Activated CD8-positive, alpha-beta memory T cell treated with anti-CD3 and anti-CD28 coated beads for 4 hours (primary cell): Measurements from ENCODE around the gene KIR2DL4.
A peak's percentile ranks its signal among the peaks of the same experiment; 100 is the strongest.
"Not testable (repeated sequence)": the region's sequence is repeated elsewhere in the genome, so short reads cannot be mapped to it uniquely, and the experiment has no call there.

Source experiments
- DNase-seq, 2 donors: peaks; one replicate each; pipeline ENCODE4 v3.0.0-alpha.2; 2020; ENCODE audit warnings: low read depth in 2 of 2

Gene KIR2DL4

DNA sequence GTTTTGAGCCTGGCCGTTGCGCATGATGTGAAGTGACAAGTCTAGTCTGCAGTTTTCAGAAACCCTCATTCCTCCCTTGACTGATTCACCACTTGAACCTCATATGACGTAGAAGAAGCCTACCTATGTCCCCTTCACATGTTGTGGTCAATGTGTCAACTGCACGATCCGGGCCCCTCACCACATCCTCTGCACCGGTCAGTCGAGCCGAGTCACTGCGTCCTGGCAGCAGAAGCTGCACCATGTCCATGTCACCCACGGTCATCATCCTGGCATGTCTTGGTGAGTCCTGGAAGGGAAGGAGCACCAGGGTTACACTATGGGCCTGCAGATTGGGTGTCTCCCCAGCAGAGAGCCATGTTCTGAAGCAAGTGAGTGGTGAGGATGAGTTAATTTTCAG is at the start of gene KIR2DL4:
TSS of gene KIR2DL4 (plus strand) at position 201 of the 400 bp plus-strand sequence. CDS start at position 243, 42 bp downstream.
- peak; percentile 13 for DNase-seq

DNA sequence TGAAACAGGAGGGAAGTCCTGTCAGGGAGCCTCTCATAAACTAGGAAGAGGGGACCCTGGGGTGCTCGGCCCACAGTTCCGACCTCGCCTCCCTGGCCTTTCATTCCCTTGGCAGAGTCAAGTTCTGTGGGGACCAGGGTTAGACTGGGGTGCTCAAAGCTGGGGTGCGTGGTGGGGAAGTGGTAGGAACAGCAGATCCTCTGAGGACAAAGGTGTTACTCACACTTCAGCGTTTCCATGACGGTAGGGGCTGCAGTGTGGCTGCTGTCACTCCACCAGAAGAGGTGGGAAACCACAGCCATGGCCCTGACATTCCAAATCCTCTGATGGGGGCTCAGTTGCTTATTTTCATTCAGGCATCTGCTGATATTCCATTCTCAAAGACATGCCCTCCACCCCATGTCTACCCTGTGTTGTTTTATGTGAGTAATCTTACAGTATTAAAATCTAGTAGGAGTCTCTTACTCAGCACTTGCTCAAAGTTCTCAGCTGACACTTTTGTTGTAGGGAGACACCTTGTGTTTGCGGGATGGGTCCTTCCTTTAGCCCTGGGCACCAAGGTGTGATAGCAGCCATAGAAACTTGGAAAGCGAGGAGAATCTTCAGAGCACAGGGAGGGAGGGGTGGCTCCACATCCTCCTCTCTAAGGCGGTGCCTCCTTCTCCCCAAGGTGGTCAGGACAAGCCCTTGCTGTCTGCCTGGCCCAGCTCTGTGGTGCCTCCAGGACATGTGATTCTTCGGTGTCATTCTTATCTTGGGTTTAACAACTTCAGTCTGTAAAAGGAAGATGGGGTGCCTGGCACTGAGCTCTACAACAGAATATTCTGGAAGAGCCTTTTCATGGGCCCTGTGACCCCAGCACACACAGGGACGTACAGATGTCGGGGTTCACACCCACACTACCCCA is 47.0 kb upstream of the KIR2DL4 start:
- DNase-seq, result peak in 1 of 2 donors; percentile 5

DNA sequence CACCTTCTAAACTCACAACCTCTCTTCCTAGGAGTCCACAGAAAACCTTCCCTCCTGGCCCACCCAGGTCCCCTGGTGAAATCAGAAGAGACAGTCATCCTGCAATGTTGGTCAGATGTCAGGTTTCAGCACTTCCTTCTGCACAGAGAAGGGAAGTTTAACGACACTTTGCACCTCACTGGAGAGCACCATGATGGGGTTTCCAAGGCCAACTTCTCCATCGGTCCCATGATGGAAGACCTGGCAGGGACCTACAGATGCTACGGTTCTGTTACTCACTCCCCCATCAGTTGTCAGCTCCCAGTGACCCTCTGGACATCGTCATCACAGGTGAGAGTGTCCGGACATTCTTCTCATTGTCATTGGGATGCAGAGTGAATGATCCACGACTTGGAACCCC is 44.8 kb upstream of the KIR2DL4 start:
- not testable (repeated sequence) for DNase-seq

DNA sequence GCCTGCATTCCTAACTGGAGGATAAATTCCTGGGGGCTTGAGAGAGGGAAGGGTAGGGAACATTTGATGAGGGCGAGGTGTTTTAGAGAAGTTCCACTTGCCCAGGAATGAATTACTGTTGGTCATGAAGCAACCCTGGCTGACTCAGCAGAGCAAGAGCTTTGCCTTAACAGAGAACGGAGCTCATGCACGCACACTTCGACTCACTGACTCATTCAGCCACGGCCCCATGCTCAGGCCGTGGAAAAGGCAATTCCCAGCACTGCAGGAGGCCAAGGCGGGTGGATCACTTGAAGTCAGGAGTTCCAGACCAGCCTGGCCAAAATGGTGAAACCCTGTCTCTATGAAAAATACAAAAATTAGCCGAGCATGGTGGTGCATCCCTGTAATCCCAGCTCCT is 39.2 kb upstream of the KIR2DL4 start:
- DNase-seq, result not testable (repeated sequence)

DNA sequence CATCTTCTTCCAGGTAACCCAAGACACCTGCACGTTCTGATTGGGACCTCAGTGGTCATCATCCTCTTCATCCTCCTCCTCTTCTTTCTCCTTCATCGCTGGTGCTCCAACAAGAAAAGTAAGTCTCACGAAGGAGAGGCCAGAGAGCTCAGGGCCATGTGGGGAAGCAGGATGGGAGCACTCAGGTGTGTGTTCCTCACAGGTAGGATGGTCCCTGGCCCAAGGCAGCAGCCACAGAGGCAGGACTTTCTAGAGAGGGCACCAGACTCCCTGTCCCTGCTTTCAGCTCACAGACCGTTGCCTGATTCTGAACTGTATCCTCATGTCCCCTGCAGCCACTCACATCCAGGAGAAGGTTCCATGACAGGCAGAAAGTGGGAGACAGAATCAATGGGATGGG is 36.9 kb upstream of the KIR2DL4 start:
- DNase-seq, result not testable (repeated sequence)

DNA sequence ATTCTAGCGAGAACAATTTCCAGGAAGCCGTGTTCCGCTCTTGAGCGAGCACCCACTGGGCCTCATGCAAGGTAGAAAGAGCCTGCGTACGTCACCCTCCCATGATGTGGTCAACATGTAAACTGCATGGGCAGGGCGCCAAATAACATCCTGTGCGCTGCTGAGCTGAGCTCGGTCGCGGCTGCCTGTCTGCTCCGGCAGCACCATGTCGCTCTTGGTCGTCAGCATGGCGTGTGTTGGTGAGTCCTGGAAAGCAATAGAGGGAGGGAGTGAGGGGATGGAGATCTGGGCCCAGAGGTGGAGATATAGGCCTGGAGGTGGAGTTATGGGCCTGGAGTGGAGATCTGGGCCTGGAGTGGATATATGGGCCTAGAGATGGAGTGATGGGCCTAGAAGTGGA is 33.8 kb upstream of the KIR2DL4 start, which contains the start of gene KIR2DL1:
TSS of gene KIR2DL1 (plus strand) at position 148 of the 400 bp plus-strand sequence. CDS start at position 206, 58 bp downstream.
- DNase-seq, result not testable (repeated sequence)

DNA sequence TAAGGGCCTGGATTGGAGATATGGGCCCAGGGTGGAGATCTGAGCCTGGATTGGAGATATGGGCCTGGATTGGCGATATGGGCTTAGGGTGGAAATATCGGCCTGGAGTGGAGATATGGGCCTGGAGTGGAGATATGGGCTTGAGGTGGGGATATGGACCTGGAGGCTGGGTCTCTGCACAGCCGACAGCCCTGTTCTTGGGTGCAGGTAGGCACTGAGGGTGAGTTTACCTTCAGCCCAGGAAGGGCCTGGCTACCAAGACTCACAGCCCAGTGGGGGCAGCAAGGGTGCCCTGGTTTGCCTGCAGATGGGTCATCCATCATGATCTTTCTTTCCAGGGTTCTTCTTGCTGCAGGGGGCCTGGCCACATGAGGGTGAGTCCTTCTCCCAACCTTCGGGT is 32.9 kb upstream of the KIR2DL4 start:
- DNase-seq, result not testable (repeated sequence)

DNA sequence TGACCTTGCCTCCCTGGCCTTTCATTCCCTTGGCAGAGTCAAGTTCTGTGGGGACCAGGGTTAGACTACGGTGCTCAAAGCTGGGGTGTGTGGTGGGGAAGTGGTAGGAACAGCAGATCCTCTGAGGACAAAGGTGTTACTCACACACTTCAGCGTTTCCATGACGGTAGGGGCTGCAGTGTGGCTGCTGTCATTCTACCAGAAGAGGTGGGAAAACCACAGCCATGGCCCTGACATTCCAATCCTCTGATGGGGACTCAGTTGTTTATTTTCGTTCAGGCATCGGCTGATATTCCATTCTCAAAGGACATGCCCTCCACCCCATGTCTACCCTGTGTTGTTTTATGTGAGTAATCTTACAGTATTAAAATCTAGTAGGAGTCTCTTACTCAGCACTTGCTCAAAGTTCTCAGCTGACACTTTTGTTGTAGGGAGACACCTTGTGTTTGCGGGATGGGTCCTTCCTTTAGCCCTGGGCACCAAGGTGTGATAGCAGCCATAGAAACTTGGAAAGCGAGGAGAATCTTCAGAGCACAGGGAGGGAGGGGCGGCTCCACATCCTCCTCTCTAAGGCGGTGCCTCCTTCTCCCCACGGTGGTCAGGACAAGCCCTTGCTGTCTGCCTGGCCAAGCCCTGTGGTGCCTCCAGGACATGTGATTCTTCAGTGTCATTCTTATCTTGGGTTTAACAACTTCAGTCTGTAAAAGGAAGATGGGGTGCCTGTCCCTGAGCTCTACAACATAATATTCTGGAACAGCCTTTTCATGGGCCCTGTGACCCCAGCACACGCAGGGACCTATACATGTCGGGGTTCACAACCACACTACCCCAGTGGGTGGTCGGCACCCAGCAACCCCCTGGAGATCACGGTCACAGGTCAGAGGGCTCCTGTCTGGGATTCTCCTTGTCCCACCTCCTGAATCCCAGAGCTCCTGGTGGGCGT is 32.1 kb upstream of the KIR2DL4 start:
- DNase-seq, result not testable (repeated sequence)

DNA sequence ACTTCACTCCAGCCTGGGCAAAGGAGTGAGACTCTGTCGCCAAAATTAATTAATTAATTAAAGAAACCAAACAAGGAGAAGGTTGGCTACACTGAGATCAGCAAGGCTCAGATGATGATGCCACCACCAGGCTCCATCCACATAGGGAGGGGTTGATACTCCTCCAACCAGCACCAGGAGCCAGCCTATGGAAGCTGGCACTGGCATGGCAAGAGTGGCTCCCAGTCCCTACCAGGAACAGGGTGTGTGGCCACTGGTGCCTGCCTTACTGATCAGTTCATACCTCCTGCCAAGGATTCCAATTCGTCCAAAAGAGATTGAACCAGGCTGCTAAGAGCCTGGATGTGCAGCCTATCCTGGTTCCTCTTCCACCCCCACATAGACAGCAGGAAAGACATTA is 30.7 kb upstream of the KIR2DL4 start:
- DNase-seq, result not testable (repeated sequence)

DNA sequence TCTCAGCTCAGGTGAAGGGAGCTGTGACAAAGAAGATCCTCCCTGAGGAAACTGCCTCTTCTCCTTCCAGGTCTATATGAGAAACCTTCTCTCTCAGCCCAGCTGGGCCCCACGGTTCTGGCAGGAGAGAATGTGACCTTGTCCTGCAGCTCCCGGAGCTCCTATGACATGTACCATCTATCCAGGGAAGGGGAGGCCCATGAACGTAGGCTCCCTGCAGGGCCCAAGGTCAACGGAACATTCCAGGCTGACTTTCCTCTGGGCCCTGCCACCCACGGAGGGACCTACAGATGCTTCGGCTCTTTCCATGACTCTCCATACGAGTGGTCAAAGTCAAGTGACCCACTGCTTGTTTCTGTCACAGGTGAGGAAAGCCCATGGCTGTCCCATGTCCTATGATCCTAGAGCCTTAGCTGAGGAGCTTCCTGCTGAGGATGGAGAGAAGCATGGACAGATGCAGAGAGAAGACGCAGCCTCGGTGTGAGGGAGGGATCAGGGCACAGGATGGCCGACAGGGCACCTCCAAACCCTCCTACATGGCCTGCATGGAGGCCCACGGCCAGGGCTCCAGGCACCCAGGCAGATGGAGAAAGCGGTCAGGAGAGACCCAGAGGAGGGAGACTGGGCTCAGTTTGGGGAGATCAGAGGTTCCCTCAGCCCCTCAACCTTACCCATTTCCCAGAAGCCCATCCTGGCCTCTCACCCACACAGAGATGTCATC is 28.2 kb upstream of the KIR2DL4 start:
- DNase-seq, result not testable (repeated sequence)

DNA sequence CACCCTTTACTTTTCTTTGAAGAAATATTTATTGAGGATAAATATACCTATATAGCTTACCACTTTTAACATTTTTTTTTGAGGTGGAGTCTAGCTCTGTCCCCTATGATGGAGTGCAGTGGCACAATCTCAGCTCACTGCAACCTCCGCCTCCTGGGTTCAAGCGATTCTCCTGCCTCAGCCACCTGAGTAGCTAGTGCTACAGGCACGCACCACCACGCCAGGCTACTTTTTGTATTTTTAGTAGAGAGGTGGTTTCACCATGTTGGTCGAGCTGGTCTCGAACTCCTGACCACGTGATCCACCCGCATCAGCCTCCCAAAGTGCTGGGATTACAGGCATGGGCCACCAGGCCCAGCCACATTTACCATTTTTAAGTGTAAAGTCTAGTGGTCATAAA is 27.6 kb upstream of the KIR2DL4 start:
- not testable (repeated sequence) for DNase-seq

DNA sequence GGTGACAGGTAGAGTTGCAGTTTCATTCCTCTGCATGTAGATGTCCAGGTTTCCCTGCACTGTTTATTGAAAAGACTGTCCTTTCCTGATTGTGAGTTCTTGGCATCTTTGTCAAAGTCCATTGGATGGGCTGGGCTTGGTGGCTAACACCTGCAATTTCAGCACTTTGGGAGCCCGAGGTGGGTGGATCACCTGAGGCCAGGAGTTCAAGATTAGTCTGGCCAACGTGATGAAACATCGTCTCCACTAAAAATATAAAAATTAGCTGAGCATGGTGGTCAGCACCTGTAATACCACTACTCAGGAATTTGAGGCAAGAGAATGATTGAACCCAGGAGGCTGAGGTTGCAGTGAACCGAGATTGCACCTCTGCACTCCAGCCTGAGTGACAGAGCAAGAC is 25.6 kb upstream of the KIR2DL4 start:
- not testable (repeated sequence) for DNase-seq

DNA sequence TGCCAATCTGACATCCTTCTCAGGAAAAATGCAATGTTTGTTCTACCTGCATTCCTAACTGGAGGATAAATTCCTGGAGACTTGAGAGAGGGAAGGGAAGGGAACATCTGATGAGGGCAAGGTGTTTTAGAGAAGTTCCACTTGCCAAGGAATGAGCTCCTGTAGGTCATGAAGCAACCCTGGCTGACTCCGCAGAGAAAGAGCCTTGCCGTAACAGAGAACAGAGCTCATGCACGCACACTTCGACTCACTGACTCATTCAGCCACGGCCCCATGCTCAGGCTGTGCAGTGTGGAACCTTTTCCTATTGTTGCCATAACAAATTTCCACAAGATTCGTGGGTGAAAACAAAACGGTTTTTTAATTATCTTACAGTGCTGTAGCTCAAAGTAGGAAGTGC is 24.5 kb upstream of the KIR2DL4 start:
- DNase-seq, result not testable (repeated sequence)

DNA sequence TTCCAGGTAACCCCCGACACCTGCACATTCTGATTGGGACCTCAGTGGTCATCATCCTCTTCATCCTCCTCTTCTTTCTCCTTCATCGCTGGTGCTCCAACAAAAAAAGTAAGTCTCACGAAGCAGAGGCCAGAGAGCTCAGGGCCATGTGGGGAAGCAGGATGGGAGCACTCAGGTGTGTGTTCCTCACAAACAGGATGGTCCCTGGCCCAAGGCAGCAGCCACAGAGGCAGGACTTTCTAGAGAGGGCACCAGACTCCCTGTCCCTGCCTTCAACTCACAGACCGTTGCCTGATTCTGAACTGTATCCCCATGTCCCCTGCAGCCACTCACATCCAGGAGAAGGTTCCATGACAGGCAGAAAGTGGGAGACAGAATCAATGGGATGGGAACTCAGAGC is 20.5 kb upstream of the KIR2DL4 start:
- not testable (repeated sequence) for DNase-seq

DNA sequence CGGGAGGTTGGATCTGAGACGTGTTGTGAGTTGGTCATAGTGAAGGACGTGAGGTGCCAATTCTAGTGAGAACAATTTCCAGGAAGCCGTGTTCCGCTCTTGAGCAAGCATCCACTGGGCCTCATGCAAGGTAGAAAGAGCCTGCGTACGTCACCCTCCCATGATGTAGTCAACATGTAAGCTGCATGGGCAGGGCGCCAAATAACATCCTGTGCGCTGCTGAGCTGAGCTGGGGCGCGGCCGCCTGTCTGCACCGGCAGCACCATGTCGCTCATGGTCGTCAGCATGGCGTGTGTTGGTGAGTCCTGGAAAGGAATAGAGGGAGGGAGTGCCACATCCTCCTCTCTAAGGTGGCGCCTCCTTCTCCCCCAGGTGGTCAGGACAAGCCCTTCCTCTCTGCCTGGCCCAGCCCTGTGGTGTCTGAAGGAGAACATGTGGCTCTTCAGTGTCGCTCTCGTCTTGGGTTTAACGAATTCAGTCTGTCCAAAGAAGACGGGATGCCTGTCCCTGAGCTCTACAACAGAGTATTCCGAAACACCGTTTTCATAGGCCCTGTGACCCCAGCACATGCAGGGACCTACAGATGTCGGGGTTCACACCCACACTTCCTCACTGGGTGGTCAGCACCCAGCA is 17.2 kb upstream of the KIR2DL4 start:
- not testable (repeated sequence) for DNase-seq

DNA sequence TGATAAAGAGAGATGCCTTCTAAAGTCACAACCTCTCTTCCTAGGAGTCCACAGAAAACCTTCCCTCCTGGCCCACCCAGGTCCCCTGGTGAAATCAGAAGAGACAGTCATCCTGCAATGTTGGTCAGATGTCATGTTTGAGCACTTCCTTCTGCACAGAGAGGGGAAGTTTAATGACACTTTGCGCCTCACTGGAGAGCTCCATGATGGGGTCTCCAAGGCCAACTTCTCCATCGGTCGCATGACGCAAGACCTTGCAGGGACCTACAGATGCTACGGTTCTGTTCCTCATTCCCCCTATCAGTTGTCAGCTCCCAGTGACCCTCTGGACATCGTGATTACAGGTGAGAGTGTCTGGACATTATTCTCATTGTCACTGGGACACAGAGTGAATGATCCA is 15.3 kb upstream of the KIR2DL4 start:
- DNase-seq, result not testable (repeated sequence)

DNA sequence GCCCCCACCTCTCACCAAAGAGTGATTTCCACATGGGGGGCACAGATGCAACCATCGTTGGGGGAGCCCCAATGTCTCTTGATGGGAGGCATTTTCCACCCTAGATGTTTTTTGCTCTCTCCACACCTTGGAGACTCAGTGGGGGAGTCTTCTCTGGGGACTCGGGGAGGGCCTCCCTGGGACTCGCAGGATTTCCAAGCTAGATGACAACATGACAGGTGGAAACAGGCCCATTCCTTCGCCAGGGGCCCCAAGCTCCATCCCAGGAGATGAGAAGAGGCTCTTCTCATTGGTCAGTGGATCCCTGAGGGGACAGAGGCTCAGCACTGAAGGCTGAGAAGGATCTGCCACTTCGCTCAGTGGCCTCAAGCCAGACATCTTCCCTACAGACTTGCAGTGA is 12.7 kb upstream of the KIR2DL4 start:
- no peak for DNase-seq

DNA sequence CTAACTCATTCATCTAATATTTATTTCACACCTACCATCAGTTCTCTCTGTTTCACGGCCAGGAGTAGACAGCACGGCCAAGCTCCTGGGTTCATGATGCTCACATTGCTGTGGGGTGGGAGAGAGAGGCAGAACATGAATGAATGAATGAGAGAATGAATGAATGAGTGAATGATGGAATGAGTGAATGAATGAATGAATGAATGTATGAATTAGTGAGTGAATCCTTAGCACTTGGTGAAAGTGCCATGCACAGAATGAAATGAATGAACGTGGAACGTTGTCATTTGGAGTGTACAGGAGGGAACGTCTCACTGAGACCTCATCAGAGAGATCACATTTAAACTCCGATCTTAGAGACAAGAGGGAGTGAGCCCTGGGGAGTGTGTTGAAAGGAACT is 11.9 kb upstream of the KIR2DL4 start:
- DNase-seq, result no peak

DNA sequence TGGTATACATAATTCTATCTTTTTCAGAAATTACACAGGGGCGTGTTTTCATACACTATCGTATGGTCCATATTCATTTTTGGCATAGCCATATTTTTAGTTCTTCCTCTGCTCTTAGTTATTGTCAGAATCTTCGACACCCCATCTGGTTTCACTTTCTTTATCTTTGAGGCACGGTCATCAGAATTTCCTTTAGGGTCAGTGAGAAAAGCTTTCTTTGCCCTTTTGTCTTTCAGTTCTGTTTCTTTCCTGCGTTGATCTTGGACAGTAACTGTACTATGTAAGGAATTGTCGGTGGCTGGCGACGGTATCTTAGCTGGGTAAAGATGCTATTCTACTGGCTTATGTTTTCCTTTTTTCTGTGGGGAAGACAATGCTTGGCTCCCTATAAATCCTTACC is 10.6 kb upstream of the KIR2DL4 start:
- DNase-seq, result no peak

DNA sequence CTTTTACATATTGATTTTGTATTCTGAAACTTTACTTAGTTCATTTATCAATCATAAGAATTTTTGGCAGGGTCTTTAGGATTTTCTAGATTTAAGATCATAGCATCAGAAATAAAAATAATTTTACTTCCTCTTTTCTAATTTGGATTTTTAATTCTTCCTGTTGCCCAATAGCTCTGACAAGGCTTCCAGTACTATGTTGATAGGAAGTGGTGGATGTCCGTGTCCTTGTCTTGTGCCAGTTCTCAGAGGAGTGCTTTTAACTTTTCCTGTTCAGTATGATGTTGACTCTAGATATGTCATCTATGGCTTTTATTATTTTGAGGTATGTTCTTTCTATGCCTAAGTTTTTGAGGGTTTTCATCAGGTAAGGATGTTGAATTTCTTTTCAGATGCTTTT is 7.7 kb upstream of the KIR2DL4 start:
- no peak for DNase-seq

DNA sequence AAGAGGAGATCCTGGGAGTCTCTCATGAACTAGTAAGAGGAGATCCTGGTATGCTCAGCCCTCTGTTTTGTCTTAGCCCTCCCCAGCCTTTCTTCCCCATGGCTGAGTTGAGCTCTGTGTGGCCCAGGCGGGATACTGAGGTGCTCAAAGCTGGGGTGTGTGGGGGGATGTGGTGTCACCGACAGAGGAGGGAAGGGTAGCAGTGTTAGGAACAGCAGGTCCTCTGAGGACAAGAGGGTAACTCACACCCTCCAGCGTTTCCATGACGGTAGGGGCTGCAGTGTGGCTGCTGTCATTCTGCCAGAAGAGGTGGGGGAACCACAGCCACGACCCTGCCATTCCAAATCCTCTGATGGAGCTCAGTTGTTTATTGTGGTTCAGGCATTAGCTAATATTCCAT is 691 bp downstream of the KIR2DL4 start:
- no peak for DNase-seq
